ENCODE measurements around the gene GCK.

Gene GCK

DNA sequence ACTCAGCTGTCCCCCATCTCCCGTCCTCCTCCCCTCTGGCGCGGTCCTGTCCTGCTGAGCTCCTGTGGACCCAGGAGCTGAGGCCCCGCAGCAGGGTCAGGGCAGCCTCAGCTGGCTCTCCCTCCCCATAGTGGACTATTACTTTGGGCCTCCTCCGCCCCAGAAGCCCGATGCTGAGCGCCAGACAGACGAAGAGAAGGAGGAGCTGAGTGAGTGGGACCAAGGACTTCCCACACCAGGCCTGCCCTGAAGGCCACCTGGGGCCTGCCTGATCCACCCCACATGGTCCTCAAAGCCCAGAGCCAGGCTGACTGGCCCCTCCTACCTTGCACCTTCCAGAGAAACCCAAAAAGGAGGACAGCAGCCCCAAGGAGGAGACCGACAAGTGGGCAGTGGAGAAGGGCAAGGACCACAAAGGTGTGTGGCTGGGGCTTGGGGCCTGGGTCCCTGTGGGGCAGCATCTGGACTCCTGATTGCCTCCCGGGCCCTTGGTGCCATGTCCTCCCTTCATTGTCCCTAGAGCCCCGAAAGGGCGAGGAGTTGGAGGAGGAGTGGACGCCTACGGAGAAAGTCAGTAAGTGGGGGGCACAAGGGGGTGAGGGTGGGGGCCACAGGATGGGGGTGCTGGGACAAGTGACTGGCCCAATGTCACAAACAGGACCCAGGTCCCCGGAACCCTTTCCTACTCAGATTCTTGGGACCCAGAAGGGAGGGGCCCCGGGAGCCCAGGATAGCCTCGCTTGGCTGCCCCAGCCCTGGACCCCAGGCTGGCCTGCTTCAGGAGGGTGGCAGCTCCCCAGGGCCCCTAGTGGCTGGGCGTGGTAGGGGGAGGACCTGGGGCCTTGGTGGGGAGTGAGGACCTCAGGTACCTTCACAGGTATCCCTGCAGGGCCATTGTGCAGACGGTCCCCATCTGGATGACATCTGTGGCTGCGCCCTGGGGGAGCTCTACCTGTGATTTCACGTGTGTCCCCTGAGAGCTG lies 80.2 kb downstream of the GCK start:
- no peak overlapping the region for H2AFZ ChIP-seq (ENCODE audit: low read depth, low read length, severe bottlenecking)
- TF ChIP-seq CTCF (IDR thresholded peaks at IDR 0.05; ENCODE audit: insufficient read depth, low read length, poor library complexity, severe bottlenecking) (no peak), EZH2phosphoT487 (conservative IDR thresholded peaks at IDR 0.05; ENCODE audit: low read length) (no peak)
- no peaks in the 10 kb centered on the region for H3K9me3 ChIP-seq (ENCODE audit: insufficient read depth, low read length)
- no peaks in the 10 kb centered on the region for H3K36me3 ChIP-seq (ENCODE audit: low read length)
- H3K4me2 ChIP-seq (ENCODE audit: low read depth, low read length, poor library complexity, severe bottlenecking), result no peak overlapping the region
- H3K9ac ChIP-seq (ENCODE audit: low read length), result no peak overlapping the region
- no peaks in the 10 kb centered on the region for H4K20me1 ChIP-seq (ENCODE audit: low read depth, low read length)
- H3K27ac ChIP-seq (ENCODE audit: low read depth, low read length), result no peak overlapping the region
- H3K4me3 ChIP-seq (ENCODE audit: insufficient read depth, low read length, poor library complexity, severe bottlenecking), result no peak overlapping the region
- no peaks in the 10 kb centered on the region for H3K27me3 ChIP-seq (ENCODE audit: low read length)
- H3K9me2 ChIP-seq (replicated peaks; ENCODE audit: insufficient read depth, low read length), result no peaks in the 10 kb centered on the region
- H3K79me2 ChIP-seq (ENCODE audit: insufficient read depth, low read length), result no peaks in the 10 kb centered on the region
- no peaks in the 10 kb centered on the region for H3F3A ChIP-seq (ENCODE audit: insufficient read depth)

- Histone ChIP-seq H4K20me1 (ENCODE audit: low read depth, low read length) (no peaks in the 10 kb centered on the region), H3K79me2 (ENCODE audit: insufficient read depth, low read length) (no peaks in the 10 kb centered on the region), H3K9ac (ENCODE audit: low read length) (no peak overlapping the region), H2AFZ (ENCODE audit: low read depth, low read length, severe bottlenecking) (no peak overlapping the region), H3F3A (ENCODE audit: insufficient read depth) (no peaks in the 10 kb centered on the region), H3K36me3 (ENCODE audit: low read length) (no peaks in the 10 kb centered on the region), H3K27me3 (ENCODE audit: low read length) (no peaks in the 10 kb centered on the region), H3K9me2 (replicated peaks; ENCODE audit: insufficient read depth, low read length) (no peaks in the 10 kb centered on the region), H3K9me3 (ENCODE audit: insufficient read depth, low read length) (no peaks in the 10 kb centered on the region), H3K27ac (ENCODE audit: low read depth, low read length) (no peak overlapping the region), H3K4me2 (ENCODE audit: low read depth, low read length, poor library complexity, severe bottlenecking) (no peak overlapping the region), H3K4me3 (ENCODE audit: insufficient read depth, low read length, poor library complexity, severe bottlenecking) (no peak overlapping the region)
- TF ChIP-seq EZH2phosphoT487 (conservative IDR thresholded peaks at IDR 0.05; ENCODE audit: low read length) (no peak), CTCF (IDR thresholded peaks at IDR 0.05; ENCODE audit: insufficient read depth, low read length, poor library complexity, severe bottlenecking) (no peak)
Observed at GRCh38 chr7:44107961-44108767, 81.1 kb downstream of the GCK start.

- no peak overlapping the region for H3K4me3 ChIP-seq (ENCODE audit: insufficient read depth, low read length, poor library complexity, severe bottlenecking)
- no peaks in the 10 kb centered on the region for H3F3A ChIP-seq (ENCODE audit: insufficient read depth)
Observed at GRCh38 chr7:44107116-44107960, 81.9 kb downstream of the GCK start.

More at GRCh38 chr7:44107116-44107960, 81.9 kb downstream of the GCK start:
- Histone ChIP-seq H3K9me3 (ENCODE audit: insufficient read depth, low read length) (no peaks in the 10 kb centered on the region), H3K27me3 (ENCODE audit: low read length) (no peaks in the 10 kb centered on the region), H3K9me2 (replicated peaks; ENCODE audit: insufficient read depth, low read length) (no peaks in the 10 kb centered on the region), H3K27ac (ENCODE audit: low read depth, low read length) (no peak overlapping the region), H3K79me2 (ENCODE audit: insufficient read depth, low read length) (no peaks in the 10 kb centered on the region), H4K20me1 (ENCODE audit: low read depth, low read length) (no peaks in the 10 kb centered on the region), H3K36me3 (ENCODE audit: low read length) (no peaks in the 10 kb centered on the region), H3K4me2 (ENCODE audit: low read depth, low read length, poor library complexity, severe bottlenecking) (no peak overlapping the region), H3K9ac (ENCODE audit: low read length) (no peak overlapping the region), H2AFZ (ENCODE audit: low read depth, low read length, severe bottlenecking) (no peak overlapping the region)
- TF ChIP-seq EZH2phosphoT487 (conservative IDR thresholded peaks at IDR 0.05; ENCODE audit: low read length) (no peak), CTCF (IDR thresholded peaks at IDR 0.05; ENCODE audit: insufficient read depth, low read length, poor library complexity, severe bottlenecking) (no peak)
